ENCODE measurements around the gene GPATCH4. TPM values are rescaled to one million over a fixed set of nuclear protein-coding genes. Genes with fewer than 3 reads are reported as not detected.

GPATCH4 gene
- total RNA-seq, 1 experiment from 2014 or later: 71.7 TPM

DNA sequence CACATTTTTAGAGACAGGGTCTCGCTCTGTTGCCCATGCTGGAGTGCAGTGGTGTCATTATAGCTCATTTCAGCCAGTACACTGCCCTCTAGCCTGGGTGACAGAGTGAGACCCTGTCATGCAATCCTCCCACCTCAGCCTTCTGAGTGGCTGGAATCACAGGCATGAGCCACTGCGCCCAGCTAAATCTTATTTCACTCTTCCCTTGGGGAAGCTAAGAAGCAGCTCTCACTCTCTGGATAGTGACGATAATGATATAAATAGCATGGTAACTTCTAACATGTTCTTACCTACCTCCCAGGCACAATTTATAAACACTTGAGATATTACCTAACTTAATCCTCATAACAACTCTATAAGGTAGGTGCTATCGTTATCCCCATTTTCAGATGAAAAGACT lies 53.8 kb downstream of the GPATCH4 start:
- Mint-ChIP-seq H3K9me3 (no peaks in the 10 kb centered on the region), H3K27ac (no peak overlapping the region), H3K4me3 (no peak overlapping the region), H3K36me3 (ENCODE audit: insufficient read depth in 1 of 3, low read depth in 3 of 3) (peaks cover 9 to 46% (median 33%) of the 10 kb centered on the region in 3 experiments), H3K4me1 (no peaks in the 10 kb centered on the region), H3K27me3 (ENCODE audit: low read depth) (no peaks in the 10 kb centered on the region)
- Histone ChIP-seq H3K27ac (ENCODE audit: insufficient read length, low read depth, low read length) (no peak overlapping the region), H2BK12ac (ENCODE audit: insufficient read length, low read depth, low read length) (no peak overlapping the region), H3K79me1 (ENCODE audit: insufficient read depth, low read depth, low read length, poor library complexity, severe bottlenecking) (no peaks in the 10 kb centered on the region), H3K18ac (ENCODE audit: insufficient read length, low read depth, low read length) (no peak overlapping the region), H3K23ac (ENCODE audit: insufficient read length, low read depth, low read length) (no peak overlapping the region), H3K4me2 (ENCODE audit: insufficient read depth, insufficient read length, low read length) (no peak overlapping the region), H3K14ac (ENCODE audit: insufficient read depth, low read length) (no peak overlapping the region), H3T11ph (ENCODE audit: low read length) (no peak overlapping the region), H2BK120ac (ENCODE audit: low read depth, low read length, poor library complexity, severe bottlenecking) (no peak overlapping the region), H2BK20ac (ENCODE audit: low read depth, low read length, poor library complexity, severe bottlenecking) (no peak overlapping the region), H2AFZ (ENCODE audit: low read length) (no peak overlapping the region), H3K4ac (ENCODE audit: low read depth, low read length) (no peak overlapping the region), H3K9ac (ENCODE audit: extremely low read depth, insufficient read length, low read length) (no peak overlapping the region), H4K5ac (ENCODE audit: insufficient read length, low read depth, low read length) (no peak overlapping the region), H3K9me3 (ENCODE audit: control insufficient read depth, low read depth, low read length) (no peaks in the 10 kb centered on the region), H3K56ac (ENCODE audit: insufficient read length, low read depth, low read length) (no peak overlapping the region), H4K91ac (ENCODE audit: insufficient read length, low read depth, low read length) (no peak overlapping the region), H3K79me2 (ENCODE audit: insufficient read depth, low read length) (no peaks in the 10 kb centered on the region), H3K23me2 (ENCODE audit: insufficient read length, low read depth, low read length, poor library complexity, severe bottlenecking) (no peaks in the 10 kb centered on the region), H3K27me3 (ENCODE audit: insufficient read depth, low read length) (no peaks in the 10 kb centered on the region), H2AK5ac (ENCODE audit: insufficient read length, low read length) (no peak overlapping the region), H2BK15ac (ENCODE audit: low read depth, low read length) (no peak overlapping the region), H4K20me1 (ENCODE audit: control insufficient read depth, insufficient read depth, insufficient read length) (no peaks in the 10 kb centered on the region), H2BK5ac (ENCODE audit: insufficient read length, low read length) (no peak overlapping the region), H4K8ac (replicated peaks; ENCODE audit: insufficient read length, low read depth, low read length) (no peak overlapping the region), H3K4me1 (ENCODE audit: insufficient read depth, low read length) (no peaks in the 10 kb centered on the region)
- WGBS (ENCODE audit: extremely low coverage, insufficient read length, low lambda C conversion rate): no CpG with 5 or more reads among the region's 4 CpGs
- no peak for DNase-seq
- TF ChIP-seq, protein P1, sequence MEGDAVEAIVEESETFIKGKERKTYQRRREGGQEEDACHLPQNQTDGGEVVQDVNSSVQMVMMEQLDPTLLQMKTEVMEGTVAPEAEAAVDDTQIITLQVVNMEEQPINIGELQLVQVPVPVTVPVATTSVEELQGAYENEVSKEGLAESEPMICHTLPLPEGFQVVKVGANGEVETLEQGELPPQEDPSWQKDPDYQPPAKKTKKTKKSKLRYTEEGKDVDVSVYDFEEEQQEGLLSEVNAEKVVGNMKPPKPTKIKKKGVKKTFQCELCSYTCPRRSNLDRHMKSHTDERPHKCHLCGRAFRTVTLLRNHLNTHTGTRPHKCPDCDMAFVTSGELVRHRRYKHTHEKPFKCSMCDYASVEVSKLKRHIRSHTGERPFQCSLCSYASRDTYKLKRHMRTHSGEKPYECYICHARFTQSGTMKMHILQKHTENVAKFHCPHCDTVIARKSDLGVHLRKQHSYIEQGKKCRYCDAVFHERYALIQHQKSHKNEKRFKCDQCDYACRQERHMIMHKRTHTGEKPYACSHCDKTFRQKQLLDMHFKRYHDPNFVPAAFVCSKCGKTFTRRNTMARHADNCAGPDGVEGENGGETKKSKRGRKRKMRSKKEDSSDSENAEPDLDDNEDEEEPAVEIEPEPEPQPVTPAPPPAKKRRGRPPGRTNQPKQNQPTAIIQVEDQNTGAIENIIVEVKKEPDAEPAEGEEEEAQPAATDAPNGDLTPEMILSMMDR (conservative IDR thresholded peaks at IDR 0.05): no peak
